Activated naive CD4-positive, alpha-beta T cell treated with anti-CD3 and anti-CD28 coated beads, Interleukin-2, amount 50 U/mL, for 24 hours (primary cell): ENCODE results near the gene TMEM59.

Source experiments
- H3K27ac Mint-ChIP-seq: one replicate; pipeline ENCODE4 v1.8.0; 2021; ENCODE audit warnings: mild to moderate bottlenecking, mixed read lengths
- H3K27me3 Mint-ChIP-seq: one replicate; pipeline ENCODE4 v1.8.0; 2021; ENCODE audit warnings: mixed read lengths
- H3K36me3 Mint-ChIP-seq: one replicate; pipeline ENCODE4 v1.8.0; 2021; ENCODE audit warnings: mixed read lengths
- H3K4me1 Mint-ChIP-seq: one replicate; pipeline ENCODE4 v1.8.0; 2021; ENCODE audit warnings: mixed read lengths
- H3K4me3 Mint-ChIP-seq: one replicate; pipeline ENCODE4 v1.8.0; 2021; ENCODE audit warnings: mild to moderate bottlenecking, mixed read lengths
- H3K9me3 Mint-ChIP-seq: one replicate; pipeline ENCODE4 v1.8.0; 2021; ENCODE audit warnings: mixed read lengths

The TMEM59 gene

DNA sequence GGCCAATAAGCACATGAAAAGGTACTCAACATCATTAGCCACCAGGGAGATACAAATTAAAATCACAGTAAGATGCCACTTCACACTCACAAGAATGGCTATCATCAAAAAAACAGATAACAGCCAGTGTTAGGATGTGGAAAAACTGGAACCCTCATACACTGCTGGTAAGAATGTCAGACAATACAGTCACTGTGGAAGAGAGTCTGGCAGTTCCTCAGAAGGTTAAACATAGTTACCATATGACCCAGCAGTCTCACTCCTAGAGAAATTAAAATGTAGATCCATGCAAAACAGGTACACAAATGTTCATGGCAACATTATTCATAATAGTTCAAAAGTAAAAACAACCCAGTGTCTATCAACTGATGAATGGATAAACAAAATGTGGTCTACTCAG is 68.3 kb downstream of the TMEM59 start:
- peaks cover 42% of the 10 kb centered on the region for H3K4me1 Mint-ChIP-seq
- H3K9me3 Mint-ChIP-seq: peaks cover 5% of the 10 kb centered on the region
- H3K36me3 Mint-ChIP-seq: no peaks in the 10 kb centered on the region
- no peak overlapping the region for H3K4me3 Mint-ChIP-seq
- no peaks in the 10 kb centered on the region for H3K27me3 Mint-ChIP-seq
- no peak overlapping the region for H3K27ac Mint-ChIP-seq

DNA sequence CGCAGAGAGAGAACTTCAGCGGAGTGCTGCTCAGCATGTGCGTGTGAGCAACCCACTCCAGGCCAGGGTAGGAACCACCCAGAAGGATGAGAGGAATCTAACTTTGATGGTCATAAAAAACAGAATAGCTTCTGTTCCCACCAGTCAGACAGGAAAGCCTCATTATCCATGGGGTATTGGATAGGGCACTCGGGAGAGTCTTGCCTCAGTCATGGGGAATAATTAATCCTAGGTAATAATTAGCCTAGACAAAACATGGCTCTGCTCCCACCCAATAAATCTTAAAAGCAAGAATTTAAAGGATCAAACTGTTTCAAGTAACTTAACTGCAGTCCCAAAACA is 70.3 kb downstream of the TMEM59 start:
- Mint-ChIP-seq H3K9me3 (peaks cover 5% of the 10 kb centered on the region), H3K36me3 (no peaks in the 10 kb centered on the region), H3K4me3 (no peak overlapping the region), H3K27me3 (no peaks in the 10 kb centered on the region), H3K4me1 (peaks cover 35% of the 10 kb centered on the region), H3K27ac (no peak overlapping the region)

GRCh38 chr1:53982034-53982762 is 70.8 kb downstream of the TMEM59 start:
- Mint-ChIP-seq H3K27me3 (no peaks in the 10 kb centered on the region), H3K4me1 (peaks cover 31% of the 10 kb centered on the region), H3K9me3 (peaks cover 5% of the 10 kb centered on the region), H3K36me3 (no peaks in the 10 kb centered on the region), H3K27ac (no peak overlapping the region), H3K4me3 (no peak overlapping the region)

GRCh38 chr1:53981220-53981619 is 71.8 kb downstream of the TMEM59 start:
- no peak overlapping the region for H3K4me3 Mint-ChIP-seq
- H3K36me3 Mint-ChIP-seq: no peaks in the 10 kb centered on the region
- H3K27ac Mint-ChIP-seq: no peak overlapping the region
- peaks cover 21% of the 10 kb centered on the region for H3K4me1 Mint-ChIP-seq
- no peaks in the 10 kb centered on the region for H3K9me3 Mint-ChIP-seq
- H3K27me3 Mint-ChIP-seq: no peaks in the 10 kb centered on the region

DNA sequence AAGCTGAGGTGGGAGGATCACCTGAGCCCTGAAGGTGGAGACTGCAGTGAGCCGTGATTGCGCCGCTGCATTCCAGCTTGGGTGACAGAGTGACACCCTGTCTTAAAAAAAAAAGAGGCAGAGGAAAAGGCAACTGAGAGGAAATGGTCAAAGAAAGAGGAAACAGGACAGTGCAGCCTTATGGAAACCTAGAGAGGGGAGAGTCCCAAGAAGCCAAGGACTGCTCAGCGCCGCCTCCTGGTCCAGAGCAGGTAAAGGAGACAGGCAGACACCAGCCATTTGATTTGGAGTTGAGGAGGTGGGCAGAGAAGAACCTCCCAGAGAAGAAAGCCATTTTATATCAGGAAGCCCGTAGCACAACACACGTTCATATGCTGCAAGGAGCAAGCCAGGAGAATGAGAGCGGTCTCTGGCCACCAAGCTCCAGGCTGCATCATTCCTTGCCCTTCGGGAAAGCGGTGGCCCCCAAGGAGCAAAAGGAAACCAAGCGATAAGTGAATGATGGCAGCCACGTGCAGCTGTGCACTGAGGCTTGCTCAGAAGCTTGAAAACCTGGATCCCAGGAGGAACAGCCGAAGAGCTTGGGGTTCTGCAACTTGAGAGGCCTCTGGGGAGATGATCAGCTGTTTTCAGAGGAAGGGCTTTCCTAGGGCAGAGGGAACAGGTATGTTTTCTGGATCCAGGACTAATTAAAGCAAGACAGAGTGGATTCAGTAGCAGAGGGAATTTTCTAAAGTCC is 73.1 kb downstream of the TMEM59 start:
- H3K27me3 Mint-ChIP-seq: no peaks in the 10 kb centered on the region
- no peaks in the 10 kb centered on the region for H3K9me3 Mint-ChIP-seq
- H3K4me3 Mint-ChIP-seq: no peak overlapping the region
- no peak overlapping the region for H3K27ac Mint-ChIP-seq
- peaks cover 11% of the 10 kb centered on the region for H3K4me1 Mint-ChIP-seq
- H3K36me3 Mint-ChIP-seq: peaks cover under 1% of the 10 kb centered on the region
